ENCODE results near the gene TGFB2.

TGFB2 gene

DNA sequence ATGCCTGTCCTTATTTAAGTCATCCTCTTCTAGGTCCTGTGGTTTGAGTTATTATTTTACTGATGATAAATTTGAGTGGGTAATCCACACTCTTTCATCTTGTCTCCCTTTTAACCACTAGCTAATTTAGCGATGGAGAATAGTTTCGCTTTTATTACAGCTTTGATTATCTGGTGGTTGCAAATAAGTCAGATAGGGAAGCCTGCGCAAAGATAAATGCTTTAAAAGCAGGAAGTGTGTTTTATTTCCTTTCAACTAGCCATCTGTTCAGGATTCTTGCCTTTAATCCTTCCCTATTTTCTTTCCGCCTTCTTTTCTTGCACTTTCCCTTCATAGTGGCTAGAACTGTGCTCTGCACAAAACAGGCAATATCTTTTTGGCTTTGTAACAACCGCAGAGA, 129.0 kb downstream of the TGFB2 start:
- H3K4me3 ChIP-seq (ENCODE audit: low read depth, low read length) = no peak overlapping the region
- no peak for DNase-seq (ENCODE audit: low read depth)

GRCh38 chr1:218475275-218475674, 130.1 kb downstream of the TGFB2 start:
- DNase-seq (ENCODE audit: low read depth) = no peak

GRCh38 chr1:218475699-218476098, 130.6 kb downstream of the TGFB2 start:
- no peak overlapping the region for H3K4me3 ChIP-seq (ENCODE audit: low read depth, low read length)
- no peak for DNase-seq (ENCODE audit: low read depth)

More at GRCh38 chr1:218475275-218475674, 130.1 kb downstream of the TGFB2 start:
- no peak overlapping the region for H3K4me3 ChIP-seq (ENCODE audit: low read depth, low read length)

GRCh38 chr1:218476385-218476784, 131.2 kb downstream of the TGFB2 start:
- H3K4me3 ChIP-seq (ENCODE audit: low read depth, low read length) = no peak overlapping the region
- peak; percentile 67 for DNase-seq (ENCODE audit: low read depth)

DNA sequence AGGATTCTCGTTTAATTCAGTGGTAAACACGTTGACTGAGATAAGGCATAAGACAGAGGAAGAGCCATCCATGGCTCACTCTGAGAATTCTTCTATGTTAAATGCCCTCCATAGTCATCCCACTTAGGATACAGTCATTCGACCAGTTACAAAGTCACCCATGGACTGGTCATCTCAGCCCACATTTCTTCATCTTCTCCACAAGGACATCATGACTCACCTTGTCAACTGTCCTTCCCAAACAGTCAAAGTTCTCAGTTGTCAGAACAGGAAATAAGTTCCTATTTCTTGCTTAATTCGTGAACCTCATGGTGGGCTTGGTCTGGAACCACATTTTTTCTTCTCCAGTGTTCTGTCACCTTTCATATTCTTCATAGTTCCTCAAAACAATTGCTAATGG, 133.2 kb downstream of the TGFB2 start:
- H3K4me3 ChIP-seq (ENCODE audit: low read depth, low read length) = no peak overlapping the region
- DNase-seq (ENCODE audit: low read depth) = no peak

- H3K4me3 ChIP-seq (ENCODE audit: low read depth, low read length) = no peak overlapping the region
- DNase-seq (ENCODE audit: low read depth) = peak; percentile 38
These were observed 134.4 kb downstream of the TGFB2 start for GRCh38 chr1:218479436-218480115.

DNA sequence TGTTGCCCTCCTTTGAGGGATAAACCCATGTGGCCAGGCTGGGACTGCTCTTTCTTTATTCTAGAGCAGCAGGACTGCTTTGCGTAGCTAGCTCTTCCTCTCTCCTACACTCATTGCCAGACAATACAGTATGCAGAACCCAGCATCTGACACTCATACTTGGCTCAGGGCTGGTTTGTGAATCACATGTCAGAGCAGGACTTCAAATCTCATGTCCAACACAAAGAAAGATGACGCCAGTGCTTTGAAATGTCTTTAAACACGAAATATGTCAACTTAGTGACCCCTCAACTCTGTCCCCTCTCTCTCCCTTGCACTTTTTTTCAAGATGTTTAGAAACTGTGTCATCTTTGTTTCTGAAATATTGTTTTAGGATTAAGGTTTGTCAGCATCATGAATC, 135.0 kb downstream of the TGFB2 start:
- peak; percentile 75 for DNase-seq (ENCODE audit: low read depth)
- no peak overlapping the region for H3K4me3 ChIP-seq (ENCODE audit: low read depth, low read length)

GRCh38 chr1:218480588-218481099, 135.5 kb downstream of the TGFB2 start:
- peak; percentile 58 for DNase-seq (ENCODE audit: low read depth)

GRCh38 chr1:218481116-218481775, 136.1 kb downstream of the TGFB2 start:
- no peak overlapping the region for H3K4me3 ChIP-seq (ENCODE audit: low read depth, low read length)
- DNase-seq (ENCODE audit: low read depth) = no peak

More at GRCh38 chr1:218480588-218481099, 135.5 kb downstream of the TGFB2 start:
- H3K4me3 ChIP-seq (ENCODE audit: low read depth, low read length) = no peak overlapping the region

DNA sequence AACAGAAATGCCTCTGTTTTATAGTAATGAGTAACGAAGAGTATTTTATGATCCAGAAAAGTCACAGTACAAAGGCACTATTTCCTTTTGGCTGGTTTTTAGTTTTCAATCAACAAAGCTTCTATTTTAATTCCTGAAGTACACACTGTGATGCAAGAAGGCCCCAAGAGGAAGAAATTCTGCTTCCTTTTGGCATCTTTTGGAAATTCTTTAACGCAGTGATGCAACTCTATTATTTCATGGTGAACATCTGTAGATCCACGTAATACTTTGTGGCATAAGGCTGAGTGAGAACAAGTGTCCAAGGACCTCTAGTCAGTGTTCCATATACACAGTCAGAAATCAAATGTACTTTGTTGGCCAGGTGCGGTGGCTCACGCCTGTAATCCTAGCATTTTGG, 137.5 kb downstream of the TGFB2 start:
- H3K4me3 ChIP-seq (ENCODE audit: low read depth, low read length) = no peak overlapping the region
- peak; percentile 82 for DNase-seq (ENCODE audit: low read depth)

DNA sequence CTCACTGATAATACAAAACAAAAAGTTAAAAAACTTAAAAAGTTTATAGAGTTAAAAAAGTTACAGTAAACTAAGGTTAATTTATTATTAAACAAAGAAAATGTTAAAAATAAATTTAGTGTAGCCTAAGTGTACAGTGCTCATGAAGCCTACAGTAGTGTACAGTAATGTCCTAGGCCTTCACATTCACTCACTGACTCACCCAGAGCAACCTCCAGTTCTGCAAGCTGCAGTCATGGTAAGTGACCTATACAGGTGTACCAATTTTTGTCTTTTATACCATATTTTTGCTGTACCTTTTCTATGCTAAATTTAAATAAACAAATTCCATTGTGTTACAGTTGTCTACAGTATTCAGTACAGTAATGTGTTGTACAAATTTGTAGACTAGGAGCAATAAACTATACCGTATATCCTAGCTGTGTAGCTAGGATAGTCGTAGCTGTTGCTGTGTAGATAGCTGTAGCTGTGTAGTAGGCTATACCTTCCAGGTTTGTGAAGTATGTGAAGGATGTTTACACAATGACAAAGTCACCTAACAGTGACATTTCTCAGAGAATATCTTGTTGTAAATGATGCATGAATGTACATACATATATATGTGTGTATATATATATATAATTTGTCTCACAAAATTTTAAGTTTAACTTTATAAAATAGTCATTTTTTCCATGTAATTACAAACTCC, 140.2 kb downstream of the TGFB2 start:
- H3K4me3 ChIP-seq (ENCODE audit: low read depth, low read length) = no peak overlapping the region
- DNase-seq (ENCODE audit: low read depth) = no peak

GRCh38 chr1:218488531-218488930, 143.4 kb downstream of the TGFB2 start:
- DNase-seq (ENCODE audit: low read depth) = no peak
- H3K4me3 ChIP-seq (ENCODE audit: low read depth, low read length) = no peak overlapping the region

DNA sequence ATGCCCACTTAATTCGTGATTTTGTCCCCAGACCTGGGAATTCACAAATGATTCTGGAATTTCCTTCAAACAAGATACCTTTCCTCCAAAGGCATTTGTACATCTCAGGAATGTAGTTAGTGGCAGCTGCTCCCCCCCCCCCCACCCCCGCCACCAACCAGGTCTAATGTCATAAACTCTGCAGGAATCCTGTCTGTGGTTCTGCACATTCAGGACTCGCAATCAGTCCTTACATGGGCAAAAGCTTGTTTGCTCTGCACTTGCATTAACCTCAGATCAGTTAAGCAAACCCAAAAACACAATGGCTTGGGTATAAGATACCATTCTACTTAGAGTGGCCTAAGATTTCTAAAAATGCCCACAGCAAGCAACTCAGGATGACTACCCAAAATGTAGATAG, 143.8 kb downstream of the TGFB2 start:
- no peak overlapping the region for H3K4me3 ChIP-seq (ENCODE audit: low read depth, low read length)
- DNase-seq (ENCODE audit: low read depth) = peak; percentile 36

DNA sequence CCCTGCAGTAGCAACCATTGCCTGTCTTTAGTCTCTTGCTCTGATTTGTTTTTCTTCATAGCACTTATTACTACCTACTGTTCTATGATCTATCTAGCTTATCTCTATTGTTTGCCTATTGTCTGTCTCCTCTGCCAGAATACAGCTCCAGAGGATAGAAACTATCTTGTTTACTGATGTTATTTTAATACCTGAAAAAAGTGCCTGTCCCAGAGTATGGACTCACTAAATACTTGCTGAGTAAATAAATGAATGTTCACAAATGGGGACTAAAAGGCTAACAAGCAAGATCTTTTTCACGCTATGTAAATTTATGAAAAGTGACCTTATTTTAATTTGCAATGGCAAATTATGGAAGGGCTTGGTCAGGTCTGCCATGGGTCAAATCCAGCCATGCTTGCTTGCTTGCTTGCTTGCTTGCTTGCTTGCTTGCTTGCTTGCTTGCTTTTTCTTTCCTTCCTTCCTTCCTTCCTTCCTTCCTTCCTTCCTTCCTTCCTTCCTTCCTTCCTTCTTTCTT, 145.3 kb downstream of the TGFB2 start:
- no peak overlapping the region for H3K4me3 ChIP-seq (ENCODE audit: low read depth, low read length)
- no peak for DNase-seq (ENCODE audit: low read depth)

DNA sequence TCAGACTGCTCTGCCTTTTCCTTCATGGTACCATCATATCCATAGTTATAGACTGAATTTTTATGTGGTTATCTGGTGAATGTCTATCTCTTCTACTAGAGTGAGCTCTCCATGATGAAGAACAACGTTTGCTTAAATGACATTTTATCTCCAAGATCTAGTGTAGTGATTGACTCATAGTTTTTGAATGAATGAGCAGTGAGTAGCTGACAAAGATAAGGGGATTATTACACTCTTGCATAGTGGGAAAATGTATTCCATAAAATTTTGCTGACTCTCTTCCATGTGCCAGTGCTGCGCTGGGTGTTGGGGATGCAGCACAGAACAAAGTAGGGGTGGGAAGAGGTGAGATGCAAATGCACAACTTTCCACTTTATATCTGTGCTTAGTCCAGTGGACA, 147.7 kb downstream of the TGFB2 start:
- DNase-seq (ENCODE audit: low read depth) = no peak

GRCh38 chr1:218493986-218494385, 148.8 kb downstream of the TGFB2 start:
- DNase-seq (ENCODE audit: low read depth) = no peak
- H3K4me3 ChIP-seq (ENCODE audit: low read depth, low read length) = no peak overlapping the region

More for the DNA sequence above, 147.7 kb downstream of the TGFB2 start:
- no peak overlapping the region for H3K4me3 ChIP-seq (ENCODE audit: low read depth, low read length)

Data from skeletal muscle cell (primary cell).